ENCODE measurements around the gene AOAH.
A peak's percentile ranks its signal among the peaks of the same experiment; 100 is the strongest.
"Not testable (repeated sequence)": the region's sequence is repeated elsewhere in the genome, so short reads cannot be mapped to it uniquely, and the experiment has no call there.

Gene AOAH

DNA sequence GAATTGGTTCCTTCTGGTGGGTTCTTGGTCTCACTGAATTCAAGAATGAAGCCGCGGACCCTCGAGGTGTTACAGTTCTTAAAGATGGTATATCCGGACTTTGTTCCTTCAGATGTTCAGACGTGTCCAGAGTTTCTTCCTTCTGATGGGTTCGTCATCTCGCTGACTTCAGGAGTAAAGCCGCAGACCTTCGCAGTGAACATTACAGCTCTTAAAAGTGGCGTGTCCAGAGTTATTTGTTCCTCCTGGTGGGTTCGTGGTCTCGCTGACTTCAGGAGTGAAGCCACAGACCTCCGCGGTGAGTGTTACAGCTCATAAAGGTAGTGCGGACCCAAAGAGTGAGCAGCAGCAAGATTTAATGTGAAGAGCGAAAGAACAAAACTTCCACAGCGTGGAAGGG lies 220.1 kb downstream of the AOAH start:
- not testable (repeated sequence) for DNase-seq

DNA sequence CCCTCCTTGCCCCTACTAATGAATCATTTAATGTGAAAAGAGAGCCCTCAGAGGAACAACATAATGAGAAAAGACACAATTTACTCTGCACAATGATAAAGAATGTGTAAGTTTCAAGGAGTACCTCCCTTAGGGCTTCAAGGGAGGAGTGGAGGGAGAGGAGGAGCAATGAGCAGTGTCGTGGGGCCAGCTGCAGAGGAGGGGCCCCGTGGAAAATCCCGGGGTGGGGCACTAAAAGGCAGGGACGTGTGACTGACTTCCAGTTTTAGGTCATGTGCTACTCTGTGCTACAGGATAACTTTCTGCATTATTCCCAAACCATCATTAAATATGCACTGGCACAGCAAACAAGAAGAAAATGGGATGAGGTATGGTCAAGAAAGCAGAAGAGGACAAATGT lies 226.5 kb downstream of the AOAH start:
- DNase-seq = no peak

DNA sequence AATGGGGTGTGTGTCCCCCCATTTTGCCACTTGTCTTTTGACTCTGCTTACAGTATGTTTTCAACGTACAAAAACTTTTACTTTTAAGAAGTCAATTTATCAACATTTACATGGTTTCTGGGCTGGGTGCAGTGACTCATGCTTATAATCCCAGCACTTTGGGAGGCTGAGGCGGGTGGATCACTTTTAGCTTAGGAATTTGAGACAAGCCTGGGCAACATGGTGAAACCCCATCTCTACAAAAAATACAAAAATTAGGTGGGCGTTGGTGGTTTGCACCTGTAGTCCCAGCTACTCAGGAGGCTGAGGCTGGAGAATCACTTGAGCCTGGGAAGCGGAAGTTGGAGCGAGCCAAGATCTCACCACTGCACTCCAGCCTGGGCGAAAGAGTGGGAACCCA lies 227.1 kb downstream of the AOAH start:
- DNase-seq = not testable (repeated sequence)

DNA sequence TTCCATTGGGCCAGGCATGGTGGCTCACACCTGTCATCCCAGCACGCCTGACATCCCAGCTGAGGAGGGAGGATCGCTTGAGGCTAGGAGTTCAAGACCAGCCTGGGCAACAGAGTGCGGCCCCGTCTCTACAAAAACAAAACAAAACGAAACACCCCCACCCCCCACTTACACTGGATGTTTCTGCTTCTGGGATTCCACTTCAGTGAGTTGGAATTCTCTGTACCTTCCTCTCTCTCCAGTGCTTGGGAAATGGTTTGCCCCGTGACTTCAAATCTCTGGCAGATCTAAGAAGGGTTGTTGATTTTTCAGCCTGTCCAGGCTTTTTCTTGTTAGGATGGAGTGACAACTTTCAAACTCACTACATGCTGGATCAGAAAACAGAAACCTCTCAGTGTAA lies 227.7 kb downstream of the AOAH start:
- DNase-seq = no peak

DNA sequence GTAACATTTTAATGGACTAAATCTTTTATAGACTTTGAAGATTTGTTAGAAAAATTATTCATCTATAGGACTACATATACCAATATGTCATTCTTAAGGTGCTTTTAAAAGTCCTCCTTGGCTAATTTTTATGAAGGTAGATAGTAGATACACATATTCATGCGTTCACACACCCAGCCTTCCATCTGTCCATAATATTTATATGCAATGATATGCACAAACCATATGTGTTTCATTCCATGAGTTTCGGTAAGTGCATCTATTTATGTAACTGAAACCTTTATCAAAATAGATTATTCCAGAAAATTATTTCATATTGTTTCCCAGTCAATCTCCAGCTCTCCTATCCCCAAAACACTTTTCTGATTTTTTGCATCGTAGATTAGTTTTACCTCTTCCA lies 233.0 kb downstream of the AOAH start:
- no peak for DNase-seq

DNA sequence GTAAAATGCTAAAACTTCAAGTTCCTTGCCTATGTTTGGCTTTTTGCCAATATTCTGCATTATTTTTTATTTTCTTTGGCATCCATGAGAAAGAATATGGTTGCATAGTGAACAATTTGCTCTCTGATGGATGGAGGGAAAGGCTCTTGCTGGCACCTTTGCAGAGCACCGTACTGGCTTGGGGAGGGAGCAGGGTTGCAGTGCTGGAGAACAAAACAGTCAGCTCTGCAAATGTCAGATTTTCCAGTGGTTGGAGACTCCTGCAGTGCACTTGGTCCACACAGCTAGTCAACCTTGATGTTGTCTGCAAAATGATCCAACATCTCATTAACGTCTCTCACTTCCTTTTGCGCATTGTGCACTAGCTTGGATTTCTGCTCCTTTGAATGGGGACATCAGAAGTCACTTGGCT lies 233.9 kb downstream of the AOAH start:
- no peak for DNase-seq

DNA sequence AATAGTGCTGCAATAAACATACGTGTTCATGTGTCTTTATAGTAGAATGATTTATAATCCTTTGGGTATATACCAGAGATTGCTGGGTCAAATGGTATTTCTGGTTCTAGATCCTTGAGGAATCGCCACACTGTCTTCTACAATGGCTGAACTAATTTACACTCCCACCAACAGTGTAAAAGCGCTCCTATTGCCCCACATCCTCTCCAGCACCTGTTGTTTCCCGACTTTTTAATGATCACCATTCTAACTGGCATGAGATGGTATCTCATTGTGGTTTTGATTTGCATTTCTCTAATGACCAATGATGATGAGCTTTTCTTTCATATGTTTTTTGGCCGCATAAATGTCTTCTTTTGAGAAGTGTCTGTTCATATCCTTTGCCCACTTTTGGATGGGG lies 235.6 kb downstream of the AOAH start:
- DNase-seq = not testable (repeated sequence)

DNA sequence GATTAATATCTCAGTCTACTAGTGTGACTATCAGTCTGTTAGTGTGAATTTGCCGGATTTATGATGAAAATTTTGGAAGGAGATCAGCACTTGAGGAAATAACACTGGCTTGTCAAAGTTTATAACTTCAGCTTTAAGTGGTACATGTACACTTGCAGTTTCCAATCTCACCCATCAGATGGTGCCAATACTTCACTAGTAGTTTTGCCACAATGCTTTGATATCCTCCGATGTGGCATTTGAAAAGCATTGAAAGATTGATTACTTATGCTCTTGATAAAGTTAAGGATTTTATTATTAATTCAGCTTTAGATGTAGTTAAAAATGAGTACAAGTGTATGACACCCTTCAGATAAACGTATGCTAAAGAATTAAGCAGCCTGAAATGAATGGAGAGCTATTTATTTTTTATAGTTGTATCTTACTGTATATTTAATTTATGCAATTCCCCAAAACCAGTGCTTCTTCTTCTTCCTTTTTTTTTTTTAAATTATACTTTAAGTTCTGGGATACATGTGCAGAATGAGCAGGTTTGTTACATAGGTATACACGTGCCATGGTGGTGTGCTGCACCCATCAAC lies 236.4 kb downstream of the AOAH start:
- peak; percentile 38 for DNase-seq

DNA sequence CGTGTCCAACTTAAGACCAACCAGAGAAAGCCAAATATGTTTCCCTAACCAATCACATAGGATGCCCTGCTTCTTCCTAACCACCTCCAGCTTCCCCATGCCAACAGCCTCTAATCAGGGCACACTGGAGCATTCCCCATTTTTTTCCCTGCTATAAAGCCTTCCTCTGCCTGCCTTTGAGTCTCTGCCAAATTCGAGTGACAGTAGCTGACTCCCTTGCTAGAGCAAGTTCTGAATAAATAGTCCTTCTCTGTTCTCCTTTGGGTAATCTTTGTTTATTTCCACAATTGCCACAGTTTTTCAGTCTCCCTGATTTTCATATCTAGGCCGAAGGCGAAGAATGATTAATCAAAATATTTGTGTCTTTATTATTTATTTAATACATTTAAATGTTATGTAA lies 238.0 kb downstream of the AOAH start:
- DNase-seq = no peak

DNA sequence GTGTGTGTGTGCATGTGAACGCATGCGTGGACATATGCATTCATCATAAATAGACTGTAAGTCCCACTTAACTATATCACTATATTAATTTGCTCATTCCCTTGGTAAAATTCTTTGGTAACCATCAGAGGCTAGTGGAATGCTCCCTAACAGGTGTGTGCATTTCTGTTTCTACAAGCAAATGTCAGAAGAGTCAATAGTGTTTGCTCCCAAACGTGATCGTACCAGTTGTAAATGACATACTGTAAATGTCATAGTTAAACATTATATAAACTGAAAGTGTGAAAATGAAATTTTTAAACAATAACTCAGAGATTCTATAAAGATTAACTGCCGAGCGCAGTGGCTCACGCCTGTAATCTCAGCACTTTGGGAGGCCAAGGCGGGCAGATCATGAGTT lies 240.0 kb downstream of the AOAH start:
- no peak for DNase-seq

DNA sequence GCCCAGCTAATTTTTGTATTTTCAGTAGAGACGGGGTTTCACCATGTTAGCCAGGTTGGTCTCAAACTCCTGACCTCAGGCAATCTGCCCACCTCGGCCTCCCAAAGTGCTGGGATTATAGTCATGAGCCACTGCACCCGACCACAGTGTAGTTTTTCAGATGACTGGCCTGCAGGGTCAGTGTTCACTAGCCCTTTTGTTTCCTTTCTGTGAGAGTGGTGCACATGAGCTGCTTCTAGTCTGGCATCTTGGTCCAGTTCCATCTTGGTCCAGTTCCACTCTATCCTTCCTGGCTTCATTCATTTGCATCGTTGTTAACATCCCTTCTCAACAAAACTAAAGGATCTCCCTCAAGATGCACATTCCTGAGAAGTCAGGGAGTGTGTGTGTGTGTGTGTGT lies 240.4 kb downstream of the AOAH start:
- not testable (repeated sequence) for DNase-seq

DNA sequence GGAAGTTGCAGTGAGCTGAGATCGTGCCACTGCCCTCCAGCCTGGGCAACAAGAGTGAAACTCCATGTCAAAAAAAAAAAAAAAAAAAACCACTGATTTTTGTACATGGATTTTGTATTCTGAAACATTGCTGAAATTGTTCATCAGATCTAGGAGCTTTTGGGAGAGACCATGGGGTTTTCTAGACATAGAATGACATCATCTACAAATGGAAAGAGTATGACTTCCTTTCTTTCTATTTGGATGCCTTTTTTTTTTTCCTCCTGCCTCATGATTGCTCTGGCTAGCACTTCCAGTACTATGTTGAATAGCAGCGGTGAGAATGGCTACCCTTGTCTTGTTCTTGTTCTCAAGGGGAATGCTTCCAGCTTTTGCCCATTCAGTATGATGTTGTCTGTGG lies 245.5 kb downstream of the AOAH start:
- no peak for DNase-seq

DNA sequence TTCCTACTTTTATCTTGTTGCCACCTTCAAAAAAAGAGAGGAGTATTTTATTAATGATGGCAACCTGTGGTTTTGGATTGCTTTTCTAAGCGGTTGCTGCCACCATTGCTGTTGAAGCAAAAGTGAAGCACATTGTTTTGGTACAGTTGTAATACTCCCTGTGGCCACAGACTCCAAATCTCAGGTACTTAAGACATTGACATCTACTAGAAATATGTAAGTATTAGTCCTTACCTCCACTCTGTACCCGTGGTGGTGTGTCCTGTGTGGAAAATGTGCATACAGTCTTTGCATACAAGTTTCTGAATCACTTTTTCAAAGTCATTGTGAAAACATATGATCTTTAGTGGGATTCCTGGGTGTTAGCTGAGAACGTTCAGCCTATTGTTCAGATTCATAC lies 248.9 kb downstream of the AOAH start:
- DNase-seq = no peak

DNA sequence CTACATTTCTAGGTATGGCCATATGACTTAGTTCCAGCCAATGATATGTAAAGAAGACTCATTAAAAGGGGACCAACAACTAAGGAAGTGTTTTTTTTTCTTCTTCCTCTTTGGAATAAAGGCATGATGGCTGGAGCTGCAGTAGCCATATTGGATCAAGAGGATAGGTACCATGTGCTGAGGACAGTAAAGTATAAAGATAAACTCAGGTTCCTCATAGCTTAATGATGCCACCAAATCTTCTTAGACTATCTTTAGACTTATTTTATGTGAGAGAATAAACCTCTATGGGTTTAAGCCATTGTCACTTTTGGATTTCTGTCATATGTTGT lies 249.3 kb downstream of the AOAH start:
- DNase-seq = no peak

DNA sequence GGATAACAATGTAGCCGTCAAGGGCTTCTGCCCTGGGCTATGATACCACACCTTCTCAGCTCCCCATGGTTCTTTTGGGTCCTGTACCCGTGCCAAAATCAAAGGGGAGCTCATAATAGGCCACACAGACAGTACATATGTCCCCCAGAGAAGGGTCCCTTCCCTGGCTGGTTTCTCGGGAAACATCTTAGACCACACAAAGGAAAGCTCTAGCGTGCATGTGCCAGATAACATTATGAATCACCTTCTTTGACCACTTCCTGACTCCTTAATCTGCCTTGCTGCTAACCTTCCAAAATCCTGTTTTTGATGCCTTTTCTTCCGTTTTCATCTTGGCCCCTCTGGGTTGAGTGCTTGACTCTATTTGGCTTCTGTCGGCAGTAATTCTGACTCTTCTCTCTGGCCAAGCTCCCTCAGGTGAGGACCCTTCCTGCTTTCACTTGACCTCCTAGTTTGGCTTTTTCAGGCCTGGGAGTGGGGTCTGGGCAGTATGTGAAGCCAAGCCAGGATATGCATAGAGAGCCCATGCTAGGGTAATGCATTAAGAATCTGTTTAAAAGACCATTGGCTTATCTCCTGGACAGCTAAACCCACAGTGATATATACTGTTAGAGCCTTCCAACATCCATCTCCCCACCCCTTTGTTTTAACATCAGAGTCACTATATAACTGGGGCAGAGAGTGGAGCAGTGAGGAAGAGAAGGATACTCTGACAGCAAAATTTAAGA lies 249.8 kb downstream of the AOAH start:
- DNase-seq = peak; percentile 53

DNA sequence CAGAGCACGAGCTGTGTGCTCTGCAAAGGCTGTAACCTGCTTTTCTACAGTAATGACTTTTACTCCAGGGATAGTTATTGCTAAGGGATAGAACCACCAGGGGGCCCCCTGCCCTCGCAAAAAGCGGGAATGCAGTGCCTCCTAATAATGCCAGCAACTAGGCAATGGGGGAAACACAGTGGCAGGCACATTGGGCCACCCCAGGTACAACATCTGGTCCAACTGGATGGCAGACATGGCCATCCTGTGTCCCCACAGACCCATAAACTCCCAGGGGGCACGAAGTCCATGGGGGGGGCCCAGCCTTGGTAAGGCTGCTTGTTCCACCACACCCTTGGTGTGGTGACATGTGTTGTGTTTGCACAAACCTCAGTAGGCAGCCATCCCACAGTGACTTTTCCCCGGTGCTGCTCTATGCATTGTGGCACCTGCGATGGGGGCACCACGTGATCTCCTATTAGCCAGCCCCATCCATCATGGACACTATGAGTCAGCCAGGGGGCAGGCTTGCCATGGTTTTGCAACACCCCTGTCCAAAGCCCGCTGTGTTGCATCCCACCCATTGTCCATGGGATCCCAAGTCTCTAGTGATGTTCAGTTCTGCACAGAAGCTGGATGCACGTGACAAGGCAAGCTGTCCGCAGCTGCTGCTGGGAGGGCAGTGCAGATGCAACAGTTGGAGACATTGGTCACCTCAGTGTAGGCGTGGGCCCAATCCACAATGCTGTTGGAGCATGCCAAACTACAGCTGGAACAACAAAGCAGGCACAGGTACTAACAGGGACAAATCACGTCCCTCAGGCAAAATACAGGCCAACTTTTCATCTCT lies 250.6 kb downstream of the AOAH start:
- DNase-seq = peak; percentile 23

DNA sequence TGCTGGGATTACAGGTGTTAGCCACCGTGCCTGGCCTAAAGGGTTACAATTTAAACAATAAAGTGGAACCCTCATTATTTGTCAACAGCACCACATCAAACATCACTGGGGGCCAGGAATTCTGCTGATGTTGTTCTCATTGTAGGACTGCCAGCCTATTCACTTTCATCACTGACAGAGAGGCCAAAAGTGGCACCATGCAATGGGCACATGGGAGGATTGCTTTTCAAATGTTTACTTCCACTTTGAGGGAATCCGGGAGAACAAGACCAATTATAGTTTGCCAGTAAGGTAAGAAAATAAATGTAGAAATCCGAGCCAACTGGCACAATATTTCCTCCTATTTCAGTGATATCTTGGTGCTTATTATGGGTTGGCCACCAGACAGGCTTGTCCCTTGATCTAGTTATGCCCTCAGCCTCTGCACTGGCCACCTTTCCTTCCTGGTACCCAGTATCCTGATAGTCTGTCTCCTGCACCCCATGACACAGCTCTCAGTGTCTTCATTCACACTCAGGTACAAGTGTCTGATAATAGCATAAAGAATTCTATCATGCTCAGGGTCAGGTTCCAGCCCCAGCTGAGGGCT lies 252.1 kb downstream of the AOAH start:
- DNase-seq = no peak

DNA sequence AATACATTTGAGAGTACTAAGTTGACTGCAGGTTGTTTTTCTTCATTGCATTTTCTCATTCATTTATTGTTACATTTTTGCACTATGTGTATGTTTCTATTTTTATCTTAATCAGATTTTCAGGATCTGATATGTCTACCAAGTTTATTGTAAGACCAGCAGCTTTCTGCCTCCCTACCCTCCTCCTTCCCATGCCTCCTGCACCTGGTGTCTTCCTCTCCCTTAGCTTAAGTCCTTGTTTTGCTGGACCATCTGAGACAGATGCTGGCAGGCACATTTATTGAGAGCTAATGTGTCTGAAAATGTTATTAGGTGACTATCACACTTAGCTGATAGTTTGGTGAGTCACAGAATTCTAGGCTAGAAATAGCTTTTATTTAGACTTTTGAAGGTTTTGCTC lies 255.1 kb downstream of the AOAH start:
- DNase-seq = no peak

DNA sequence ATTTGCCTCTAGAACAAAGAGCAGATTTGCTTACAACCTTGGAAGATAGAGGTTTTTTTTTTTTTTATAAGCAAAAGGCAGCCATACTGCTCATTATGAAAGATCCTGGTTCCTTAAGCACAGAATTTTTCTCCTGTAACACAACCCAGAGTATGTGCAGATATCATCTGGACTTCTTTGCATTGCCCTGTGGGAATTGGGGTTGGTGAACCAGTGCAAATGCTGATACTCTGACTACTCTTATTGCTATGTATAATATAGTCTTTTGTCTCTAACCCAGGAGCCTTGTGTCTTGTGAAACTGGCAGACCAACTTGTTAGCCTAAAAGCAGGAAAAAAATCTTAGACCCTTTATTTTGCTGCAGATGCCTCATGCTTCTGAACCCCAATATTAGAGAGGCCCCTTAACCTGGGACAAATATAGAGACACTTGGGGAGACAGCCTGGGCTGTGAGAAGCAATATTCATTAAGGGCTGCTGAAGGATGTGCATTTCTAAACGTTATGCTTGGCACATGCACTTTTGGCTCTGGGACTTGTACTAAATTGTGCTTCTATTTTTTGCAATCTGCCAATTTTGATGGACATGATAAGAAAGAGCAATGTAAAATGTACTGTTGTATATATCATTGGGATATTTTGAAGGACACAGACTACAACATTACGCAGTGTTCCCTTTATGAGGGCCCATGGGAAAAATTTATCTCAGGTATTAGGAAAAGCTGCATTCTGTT lies 255.8 kb downstream of the AOAH start:
- DNase-seq = peak; percentile 63

DNA sequence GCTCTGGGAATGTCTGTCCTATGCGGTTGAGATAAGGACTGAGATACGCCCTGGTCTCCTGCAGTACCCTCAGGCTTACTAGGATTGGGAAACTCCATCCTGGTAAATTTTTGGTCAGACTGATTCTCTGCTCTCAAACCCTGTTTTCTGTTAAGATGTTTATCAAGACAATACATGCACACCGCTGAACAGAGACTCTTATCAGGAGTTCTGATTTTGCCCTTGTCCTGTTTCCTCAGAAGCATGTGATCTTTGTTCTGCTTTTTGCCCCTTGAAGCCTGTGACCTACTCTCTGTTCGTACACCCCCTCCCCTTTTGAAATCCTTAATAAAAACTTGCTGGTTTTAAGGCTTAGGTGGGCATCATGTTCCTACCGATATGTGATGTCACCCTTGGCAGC lies 258.3 kb downstream of the AOAH start:
- DNase-seq = not testable (repeated sequence)

DNA sequence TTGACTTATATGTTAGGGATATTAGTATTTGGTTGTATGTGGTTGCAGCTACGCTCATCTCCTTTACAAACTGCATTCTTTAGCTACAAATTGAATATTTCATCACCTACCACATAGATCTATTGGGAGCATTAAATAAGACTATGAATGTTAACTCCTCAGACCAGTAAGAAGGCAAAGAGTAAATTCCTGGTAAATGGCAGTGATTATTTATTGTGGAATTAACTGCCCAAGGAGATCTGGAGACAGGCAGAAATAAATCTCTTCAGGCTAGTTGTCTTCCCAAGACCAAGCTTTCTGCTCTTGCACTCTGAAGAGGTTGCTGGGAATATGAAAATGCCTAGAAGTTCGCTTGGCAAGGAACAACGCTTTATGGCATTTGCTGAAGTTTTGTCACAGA lies 260.0 kb downstream of the AOAH start:
- DNase-seq = no peak

Measured in fibroblast of skin of right biceps (primary cell).